ENCODE results near the gene PALLD.

GRCh38 chr4:168549143-168549542, 52.3 kb downstream of the PALLD start:
- TF ChIP-seq, protein P1, sequence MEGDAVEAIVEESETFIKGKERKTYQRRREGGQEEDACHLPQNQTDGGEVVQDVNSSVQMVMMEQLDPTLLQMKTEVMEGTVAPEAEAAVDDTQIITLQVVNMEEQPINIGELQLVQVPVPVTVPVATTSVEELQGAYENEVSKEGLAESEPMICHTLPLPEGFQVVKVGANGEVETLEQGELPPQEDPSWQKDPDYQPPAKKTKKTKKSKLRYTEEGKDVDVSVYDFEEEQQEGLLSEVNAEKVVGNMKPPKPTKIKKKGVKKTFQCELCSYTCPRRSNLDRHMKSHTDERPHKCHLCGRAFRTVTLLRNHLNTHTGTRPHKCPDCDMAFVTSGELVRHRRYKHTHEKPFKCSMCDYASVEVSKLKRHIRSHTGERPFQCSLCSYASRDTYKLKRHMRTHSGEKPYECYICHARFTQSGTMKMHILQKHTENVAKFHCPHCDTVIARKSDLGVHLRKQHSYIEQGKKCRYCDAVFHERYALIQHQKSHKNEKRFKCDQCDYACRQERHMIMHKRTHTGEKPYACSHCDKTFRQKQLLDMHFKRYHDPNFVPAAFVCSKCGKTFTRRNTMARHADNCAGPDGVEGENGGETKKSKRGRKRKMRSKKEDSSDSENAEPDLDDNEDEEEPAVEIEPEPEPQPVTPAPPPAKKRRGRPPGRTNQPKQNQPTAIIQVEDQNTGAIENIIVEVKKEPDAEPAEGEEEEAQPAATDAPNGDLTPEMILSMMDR (IDR thresholded peaks at IDR 0.05; ENCODE audit: low read length), result no peak
- TF ChIP-seq EZH2 (optimal IDR thresholded peaks at IDR 0.05; ENCODE audit: low read depth, low read length), result no peak
